Activated T-cell treated with anti-CD3 and anti-CD28 coated beads, Interleukin-2, amount 50 U/mL, for 72 hours (primary cell): ENCODE results near the gene TMEM229B. TPM values are rescaled to one million over a fixed set of nuclear protein-coding genes. Genes with fewer than 3 reads are reported as not detected.

ENCODE experiments used
- ATAC-seq, 2 donors: fragments of 150-1000 bp; cut with Tn5 transposase; replicated peaks in 1 of 2; 2 replicates each; pipeline ENCODE4 v1.10.0; 2021; ENCODE audit warnings: moderate library complexity in 2 of 2, mild to moderate bottlenecking in 1 of 2
- DNase-seq, 2 donors: peaks; one replicate each; pipeline ENCODE4 v3.0.0; 2021 to 2022; ENCODE audit warnings: mixed read lengths in 1 of 2
- H3K27ac Mint-ChIP-seq: one replicate; pipeline ENCODE4 v1.8.0; 2022; ENCODE audit warnings: mild to moderate bottlenecking, moderate library complexity, mixed read lengths
- H3K27me3 Mint-ChIP-seq: one replicate; pipeline ENCODE4 v1.8.0; 2022; ENCODE audit warnings: low read depth, mixed read lengths
- H3K36me3 Mint-ChIP-seq, 2 donors: one replicate each; pipeline ENCODE4 v1.8.0; 2022; ENCODE audit warnings: mixed read lengths in 2 of 2, mild to moderate bottlenecking in 1 of 2; ENCODE audit not compliant: insufficient read depth in 2 of 2
- H3K4me1 Mint-ChIP-seq: one replicate; pipeline ENCODE4 v1.8.0; 2022; ENCODE audit warnings: low read depth, mixed read lengths
- H3K4me3 Mint-ChIP-seq, 2 donors: one replicate each; pipeline ENCODE4 v1.8.0; 2022; ENCODE audit warnings: mild to moderate bottlenecking in 2 of 2, mixed read lengths in 2 of 2, moderate library complexity in 2 of 2
- H3K9me3 Mint-ChIP-seq, 2 donors: one replicate each; pipeline ENCODE4 v1.8.0; 2022; ENCODE audit warnings: mixed read lengths in 2 of 2
- total RNA-seq, 2 donors: library from RNA; stranded (reverse); gene quantifications; one replicate each; pipeline ENCODE4 v1.2.3, GENCODE V29; 2022

Gene TMEM229B
- total RNA-seq, 2 donors from 2014 or later, result 0.32 to 0.79 TPM

DNA sequence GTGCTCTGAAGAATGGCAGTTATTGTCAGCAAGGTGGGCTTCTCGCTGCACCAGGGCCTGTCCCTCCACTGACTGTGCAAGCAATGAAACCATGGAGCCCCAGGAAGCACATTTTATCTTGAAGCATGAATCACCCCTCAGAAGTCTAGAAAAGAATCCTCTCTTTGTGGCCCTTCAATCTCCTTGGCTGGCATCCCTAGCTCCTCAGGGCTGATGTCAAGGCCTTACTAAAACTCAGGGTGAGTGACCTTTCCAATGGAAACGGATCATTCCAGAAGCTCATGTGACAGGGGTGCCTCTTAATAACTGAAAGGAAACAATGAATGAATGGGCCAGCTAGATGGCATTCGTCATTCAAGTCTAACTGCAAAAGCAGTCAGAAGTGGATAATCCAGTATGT lies 22.3 kb upstream of the TMEM229B start:
- DNase-seq (no peak), ATAC-seq (no peak)
- H3K27me3 Mint-ChIP-seq, result no peaks in the 10 kb centered on the region
- H3K9me3 Mint-ChIP-seq, result no peaks in the 10 kb centered on the region
- H3K27ac Mint-ChIP-seq, result no peak overlapping the region
- no peak overlapping the region for H3K4me3 Mint-ChIP-seq
- peaks cover 6% of the 10 kb centered on the region for H3K4me1 Mint-ChIP-seq
- no peaks in the 10 kb centered on the region for H3K36me3 Mint-ChIP-seq

DNA sequence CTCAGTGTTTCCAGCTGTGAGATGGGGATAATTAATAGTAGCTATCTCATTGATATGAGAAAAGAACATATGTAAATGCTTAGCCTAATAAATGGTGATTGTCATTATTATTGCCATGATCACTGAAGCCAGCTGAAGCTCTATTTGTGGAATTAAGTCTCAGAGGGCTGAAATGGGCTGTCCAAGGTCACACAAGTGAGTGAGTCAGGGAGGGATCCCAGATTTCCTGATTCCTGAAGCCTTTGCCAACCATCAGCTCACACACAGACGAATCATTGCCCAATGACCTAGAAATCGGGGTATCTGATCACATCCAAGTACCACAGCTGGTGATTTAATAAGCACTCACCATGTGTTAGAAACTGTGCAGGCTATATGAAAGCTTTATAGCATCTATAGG lies 21.6 kb upstream of the TMEM229B start:
- DNase-seq (no peak), ATAC-seq (no peak)
- Mint-ChIP-seq H3K4me1 (peaks cover 6% of the 10 kb centered on the region), H3K27ac (no peak overlapping the region), H3K36me3 (no peaks in the 10 kb centered on the region), H3K4me3 (no peak overlapping the region), H3K9me3 (no peaks in the 10 kb centered on the region), H3K27me3 (no peaks in the 10 kb centered on the region)

DNA sequence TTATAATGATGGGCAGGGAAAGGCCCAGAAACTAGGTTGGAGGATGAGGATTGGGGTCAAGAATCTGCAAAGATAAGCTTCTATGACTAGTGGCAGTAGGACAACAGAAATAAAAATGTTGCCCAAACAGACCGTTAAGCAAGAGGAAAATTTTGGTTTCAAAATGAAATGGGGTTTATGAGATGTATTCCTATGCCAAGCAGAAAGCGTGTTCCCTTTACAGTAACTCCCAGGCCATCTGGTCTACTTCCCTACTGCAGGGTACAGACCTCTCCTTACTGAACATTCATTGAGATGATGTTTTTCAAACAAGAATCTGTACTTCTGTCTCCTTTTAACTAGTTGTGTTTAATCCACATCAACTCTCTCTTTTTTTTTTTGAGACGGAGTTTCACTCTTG lies 20.4 kb upstream of the TMEM229B start:
- Mint-ChIP-seq H3K4me1 (peaks cover 6% of the 10 kb centered on the region), H3K36me3 (no peaks in the 10 kb centered on the region), H3K4me3 (no peak overlapping the region), H3K9me3 (no peaks in the 10 kb centered on the region), H3K27ac (no peak overlapping the region), H3K27me3 (no peaks in the 10 kb centered on the region)
- ATAC-seq (no peak), DNase-seq (no peak)

DNA sequence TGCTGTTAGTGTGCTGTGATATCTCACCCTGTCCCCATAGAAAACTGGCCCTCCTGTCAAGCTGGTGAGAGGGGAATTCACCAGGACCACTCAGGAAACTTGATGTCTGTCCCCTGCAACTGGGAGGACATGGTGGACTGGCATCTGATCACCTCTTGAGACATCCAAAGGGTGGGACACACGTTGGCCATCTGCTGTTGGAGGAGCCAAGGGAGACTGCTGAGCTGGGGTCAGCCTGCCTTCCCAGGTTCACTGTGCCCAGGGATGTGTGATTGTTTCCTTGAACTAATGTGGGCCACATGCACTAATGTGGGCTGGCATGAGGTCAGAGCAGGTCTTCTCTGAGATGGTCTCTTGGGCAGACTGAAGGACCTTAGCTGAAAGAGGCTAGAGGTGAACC lies 16.7 kb upstream of the TMEM229B start:
- no peak overlapping the region for H3K4me3 Mint-ChIP-seq
- no peaks in the 10 kb centered on the region for H3K9me3 Mint-ChIP-seq
- H3K4me1 Mint-ChIP-seq, result no peaks in the 10 kb centered on the region
- H3K27me3 Mint-ChIP-seq, result no peaks in the 10 kb centered on the region
- no peak overlapping the region for H3K27ac Mint-ChIP-seq
- no peak for ATAC-seq
- no peak for DNase-seq
- H3K36me3 Mint-ChIP-seq, result no peaks in the 10 kb centered on the region

DNA sequence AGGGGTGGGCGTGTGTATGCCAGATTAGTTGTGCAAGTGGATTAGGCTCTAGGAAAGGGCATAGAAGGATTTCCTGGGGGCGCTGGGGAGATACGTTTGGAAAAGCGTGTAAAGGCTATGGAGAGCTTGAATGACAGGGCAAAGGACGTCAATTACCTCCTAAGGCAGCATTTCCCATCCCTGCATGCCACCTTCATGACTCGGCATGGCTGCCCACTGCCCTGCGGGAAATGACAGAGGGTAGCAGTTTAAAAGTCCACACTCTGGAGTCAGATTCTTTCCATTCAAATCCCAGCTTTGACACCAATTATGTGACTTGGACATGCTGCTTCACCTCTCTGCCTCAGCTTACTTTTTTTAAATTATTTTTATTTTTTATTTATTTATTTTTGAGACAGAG lies 14.8 kb upstream of the TMEM229B start:
- Mint-ChIP-seq H3K27ac (no peak overlapping the region), H3K27me3 (no peaks in the 10 kb centered on the region), H3K36me3 (no peaks in the 10 kb centered on the region), H3K4me3 (no peak overlapping the region), H3K9me3 (no peaks in the 10 kb centered on the region), H3K4me1 (no peaks in the 10 kb centered on the region)
- no peak for ATAC-seq
- no peak for DNase-seq

DNA sequence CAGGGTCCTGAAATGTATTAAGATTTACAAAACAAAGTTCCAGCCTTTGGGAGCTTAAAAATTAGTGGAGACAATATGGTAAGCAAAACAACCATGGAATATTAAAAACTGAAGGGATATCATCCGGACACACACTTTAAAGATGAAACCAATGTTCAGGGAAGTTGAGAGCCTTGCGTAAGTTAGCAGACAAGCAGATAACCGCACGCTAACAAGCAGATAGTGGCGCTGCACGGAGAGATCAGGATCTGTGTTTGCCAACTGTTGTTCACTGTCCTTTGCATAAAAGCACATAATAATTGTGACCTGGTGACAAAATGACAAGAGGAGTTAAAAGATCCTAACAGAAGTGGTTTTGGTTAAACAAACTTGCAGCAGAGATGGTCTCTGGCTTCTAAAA lies 14.3 kb upstream of the TMEM229B start:
- DNase-seq, result no peak
- Mint-ChIP-seq H3K9me3 (no peaks in the 10 kb centered on the region), H3K4me1 (peaks cover 4% of the 10 kb centered on the region), H3K4me3 (no peak overlapping the region), H3K36me3 (no peaks in the 10 kb centered on the region), H3K27me3 (no peaks in the 10 kb centered on the region), H3K27ac (no peak overlapping the region)
- ATAC-seq, result no peak

DNA sequence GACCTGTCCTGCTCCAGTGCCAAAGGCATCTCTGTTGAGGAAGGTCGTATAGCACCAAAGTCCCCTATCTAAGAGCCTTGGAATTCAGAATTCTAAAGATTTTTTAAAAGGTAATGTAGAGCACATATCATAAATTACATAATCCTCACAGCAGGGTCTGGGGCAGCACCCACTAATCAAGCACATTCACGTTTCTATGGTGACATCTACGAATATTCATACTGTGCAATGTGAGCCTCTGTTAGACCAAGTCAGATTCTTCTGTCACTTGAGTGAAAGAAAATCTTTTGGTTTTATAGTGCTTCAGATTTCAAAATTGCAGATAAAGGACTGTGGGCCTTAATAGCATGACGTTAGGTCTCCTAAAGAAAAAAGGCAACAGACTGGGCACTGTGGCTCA lies 13.1 kb upstream of the TMEM229B start:
- H3K36me3 Mint-ChIP-seq, result no peaks in the 10 kb centered on the region
- DNase-seq (no peak), ATAC-seq (no peak)
- H3K9me3 Mint-ChIP-seq, result no peaks in the 10 kb centered on the region
- no peak overlapping the region for H3K27ac Mint-ChIP-seq
- H3K4me3 Mint-ChIP-seq, result no peak overlapping the region
- peaks cover 7% of the 10 kb centered on the region for H3K4me1 Mint-ChIP-seq
- H3K27me3 Mint-ChIP-seq, result no peaks in the 10 kb centered on the region

DNA sequence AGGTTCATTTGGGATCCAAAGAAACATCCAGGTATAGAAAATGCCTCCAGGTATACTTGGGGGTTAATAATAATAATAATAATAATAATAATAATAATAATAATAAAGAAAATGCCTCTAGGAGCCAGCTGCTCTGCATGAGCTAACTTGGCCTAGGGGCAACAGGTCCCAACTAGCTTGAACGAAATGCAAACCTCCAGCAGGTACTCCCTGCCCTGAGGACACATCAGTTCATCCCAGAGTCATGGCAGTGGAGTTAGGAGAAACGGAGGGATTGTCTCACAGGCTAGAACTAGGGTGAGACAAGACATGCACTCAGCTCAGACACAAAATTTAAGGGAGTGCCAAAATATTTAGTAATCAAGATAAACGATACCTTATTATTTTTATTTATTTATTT lies 12.5 kb upstream of the TMEM229B start:
- H3K4me3 Mint-ChIP-seq, result no peak overlapping the region
- no peak for DNase-seq
- no peak for ATAC-seq
- peaks cover 7% of the 10 kb centered on the region for H3K4me1 Mint-ChIP-seq
- no peaks in the 10 kb centered on the region for H3K36me3 Mint-ChIP-seq
- H3K27ac Mint-ChIP-seq, result no peak overlapping the region
- H3K9me3 Mint-ChIP-seq, result no peaks in the 10 kb centered on the region
- H3K27me3 Mint-ChIP-seq, result no peaks in the 10 kb centered on the region

DNA sequence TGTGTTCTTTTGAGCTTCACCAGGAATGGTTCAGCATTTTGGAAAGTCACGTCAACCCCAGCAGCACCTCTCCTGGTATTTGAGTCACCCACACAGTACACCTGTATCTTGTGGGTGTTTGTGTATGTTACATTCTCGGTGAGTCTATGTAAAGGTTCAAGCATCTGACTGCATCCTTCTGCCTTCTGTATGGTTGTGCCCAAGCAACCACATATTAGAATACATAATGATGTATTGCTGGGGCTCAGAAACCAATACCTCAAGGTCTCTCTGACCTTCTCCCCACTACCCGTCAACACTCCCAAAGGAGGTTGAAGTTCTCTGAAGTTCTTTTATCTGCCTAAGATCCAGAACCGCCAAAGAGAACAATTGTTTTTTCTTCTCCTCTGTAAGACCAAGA lies 9.2 kb upstream of the TMEM229B start:
- Mint-ChIP-seq H3K4me1 (peaks cover 7% of the 10 kb centered on the region), H3K4me3 (no peak overlapping the region), H3K27ac (no peak overlapping the region), H3K27me3 (no peaks in the 10 kb centered on the region), H3K9me3 (peaks cover 2 to 9% of the 10 kb centered on the region in 2 donors), H3K36me3 (peaks cover 6% of the 10 kb centered on the region in 2 donors)
- ATAC-seq, result no peak
- no peak for DNase-seq

DNA sequence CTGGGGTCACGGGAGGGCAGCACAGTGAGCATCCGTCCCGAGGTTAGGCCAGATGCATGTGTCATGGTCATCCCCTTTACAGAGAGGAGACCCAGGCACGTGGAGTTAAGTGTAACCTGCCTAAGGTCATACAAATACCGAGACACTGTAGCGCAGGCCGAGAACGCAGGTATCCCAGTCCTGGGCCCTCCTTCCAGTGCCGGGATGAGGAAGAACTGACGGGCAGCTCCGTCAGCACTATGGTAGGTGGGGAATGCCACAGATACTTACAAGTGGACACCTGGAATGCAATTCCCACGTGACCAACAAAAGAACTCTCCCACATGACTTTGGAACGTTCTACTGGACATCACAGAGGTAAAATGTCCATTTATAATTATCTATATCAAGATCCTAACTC lies 8.7 kb upstream of the TMEM229B start:
- Mint-ChIP-seq H3K27me3 (peaks cover under 1% of the 10 kb centered on the region), H3K4me1 (peaks cover 7% of the 10 kb centered on the region), H3K27ac (no peak overlapping the region), H3K36me3 (peaks cover 8% of the 10 kb centered on the region in 2 donors), H3K9me3 (peaks cover 3 to 9% of the 10 kb centered on the region in 2 donors), H3K4me3 (no peak overlapping the region)
- DNase-seq, result no peak
- no peak for ATAC-seq

DNA sequence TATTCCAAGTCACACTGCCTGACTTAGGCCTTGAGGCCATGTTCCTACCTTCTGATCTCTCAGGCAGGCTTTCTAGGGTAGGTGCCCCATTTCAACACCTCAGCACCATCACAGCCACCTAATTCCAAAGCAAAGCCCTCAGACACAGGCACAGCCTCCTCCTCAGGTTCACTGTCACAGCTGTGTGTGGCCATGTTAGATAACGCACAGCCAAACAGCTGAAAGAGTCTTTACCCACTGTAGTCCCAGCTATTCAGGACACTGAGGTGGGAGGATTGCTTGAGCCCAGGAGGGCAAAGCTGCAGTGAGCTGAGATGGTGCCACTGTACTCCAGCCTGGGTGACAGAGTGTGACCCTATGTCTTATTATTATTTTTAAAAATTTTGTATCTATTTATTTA lies 7.3 kb upstream of the TMEM229B start:
- Mint-ChIP-seq H3K36me3 (peaks cover 8% of the 10 kb centered on the region in 2 donors), H3K9me3 (peaks cover 3 to 9% of the 10 kb centered on the region in 2 donors), H3K4me3 (no peak overlapping the region), H3K4me1 (peaks cover 8% of the 10 kb centered on the region), H3K27me3 (peaks cover 7% of the 10 kb centered on the region), H3K27ac (no peak overlapping the region)
- ATAC-seq (no peak), DNase-seq (no peak)

DNA sequence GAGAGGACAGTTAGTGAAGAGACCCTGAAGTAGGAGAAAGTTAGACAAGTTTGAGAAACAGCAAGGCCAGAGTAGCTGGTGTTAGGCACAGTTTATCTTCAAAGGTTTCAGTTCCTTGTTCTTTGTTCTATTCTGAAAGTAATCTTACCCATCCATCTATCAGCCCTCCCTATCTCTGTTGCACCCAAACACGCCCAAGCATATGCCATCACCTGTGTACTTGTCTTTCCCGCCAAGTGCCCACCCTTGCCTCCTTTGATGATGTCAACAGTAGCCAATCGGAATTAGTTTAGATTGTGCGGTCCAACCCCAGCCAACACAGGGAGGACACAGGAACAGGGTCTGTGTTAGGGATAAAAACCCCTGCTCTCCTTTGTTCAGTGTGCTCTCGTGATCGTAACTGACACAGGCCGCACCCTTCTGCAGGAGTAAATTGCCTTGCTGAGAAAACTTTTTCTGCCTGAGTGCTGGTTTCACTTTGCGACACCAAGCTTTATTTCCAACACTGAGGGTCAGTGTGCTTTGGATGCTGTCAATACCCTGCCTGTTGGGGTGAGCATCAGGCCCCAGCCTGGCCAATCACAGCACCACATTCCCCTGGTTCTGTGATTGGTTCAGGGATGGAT lies 4.7 kb upstream of the TMEM229B start:
- Mint-ChIP-seq H3K36me3 (peaks cover 8% of the 10 kb centered on the region in 2 donors), H3K4me1 (peaks cover 26% of the 10 kb centered on the region), H3K9me3 (peaks cover 3 to 9% of the 10 kb centered on the region in 2 donors), H3K4me3 (no peak overlapping the region), H3K27ac (no peak overlapping the region), H3K27me3 (peaks cover 12% of the 10 kb centered on the region)
- DNase-seq, result no peak
- no peak for ATAC-seq

DNA sequence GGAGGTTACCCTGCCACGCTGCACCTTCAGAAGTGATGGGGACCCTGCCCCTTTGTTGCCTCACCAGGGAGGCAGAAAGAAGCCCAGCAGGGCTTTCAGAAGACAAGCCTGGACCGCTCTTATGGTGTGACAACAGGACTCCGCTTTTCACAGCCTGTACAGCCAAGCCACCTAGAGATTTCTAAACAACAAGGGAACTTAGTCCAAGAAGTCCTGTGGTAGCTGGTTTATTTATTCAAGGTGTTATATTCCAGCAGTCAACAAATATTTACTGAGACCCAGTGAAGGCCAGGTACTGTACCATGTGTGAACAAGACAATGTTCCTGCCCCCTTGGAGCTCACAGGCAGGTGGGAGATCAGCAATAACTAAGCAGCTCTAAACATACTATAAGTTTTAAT lies 4.0 kb upstream of the TMEM229B start:
- H3K27ac Mint-ChIP-seq, result no peak overlapping the region
- H3K9me3 Mint-ChIP-seq, result peaks cover 3 to 9% of the 10 kb centered on the region in 2 donors
- H3K4me1 Mint-ChIP-seq, result peaks cover 27% of the 10 kb centered on the region
- H3K27me3 Mint-ChIP-seq, result peaks cover 12% of the 10 kb centered on the region
- ATAC-seq, result no peak
- peaks cover 8% of the 10 kb centered on the region in 2 donors for H3K36me3 Mint-ChIP-seq
- DNase-seq, result no peak
- no peak overlapping the region for H3K4me3 Mint-ChIP-seq

DNA sequence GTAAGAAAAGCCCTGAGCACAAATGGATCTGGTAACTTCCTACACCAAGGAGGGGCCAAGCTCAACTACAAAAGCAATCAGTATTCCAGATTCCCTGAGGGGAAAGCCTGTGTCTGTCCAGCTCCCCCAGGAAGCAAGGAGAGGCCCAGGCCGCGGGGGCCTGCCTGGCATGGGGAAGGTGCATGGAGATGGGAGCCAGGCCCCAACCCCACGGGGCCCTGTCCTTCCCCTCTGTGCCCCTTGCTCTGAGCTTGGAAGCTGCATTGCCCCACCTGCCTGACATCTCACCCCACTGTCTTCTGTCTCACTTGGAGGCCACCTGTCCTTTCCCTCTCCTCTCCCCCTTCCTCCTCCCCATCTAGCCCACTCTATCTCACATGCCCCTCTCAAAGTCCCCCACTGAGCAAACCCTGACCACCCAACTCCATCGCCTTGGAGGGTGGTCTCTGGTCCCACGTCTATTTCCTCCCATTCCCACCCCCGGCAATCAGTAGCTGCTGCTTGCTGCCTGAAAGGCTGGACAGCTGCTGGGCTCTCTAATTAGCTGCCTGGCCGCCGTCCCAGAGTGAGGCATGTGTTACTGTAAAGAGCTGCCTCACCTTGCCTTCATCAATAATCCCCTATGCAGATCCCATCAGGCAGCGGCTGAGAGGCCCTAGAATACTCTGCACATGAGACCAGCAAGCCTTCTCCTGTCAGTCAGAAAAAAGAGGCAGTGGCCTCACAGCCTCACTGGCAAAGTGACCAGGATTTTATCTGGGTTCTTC lies 3.4 kb upstream of the TMEM229B start:
- peaks cover 3 to 9% of the 10 kb centered on the region in 2 donors for H3K9me3 Mint-ChIP-seq
- H3K4me1 Mint-ChIP-seq, result peaks cover 32% of the 10 kb centered on the region
- peaks cover 12% of the 10 kb centered on the region for H3K27me3 Mint-ChIP-seq
- no peak overlapping the region for H3K27ac Mint-ChIP-seq
- ATAC-seq (no peak), DNase-seq (no peak)
- H3K4me3 Mint-ChIP-seq, result no peak overlapping the region
- peaks cover 8% of the 10 kb centered on the region in 2 donors for H3K36me3 Mint-ChIP-seq
